ENCODE data around the gene WWOX.

WWOX gene

DNA sequence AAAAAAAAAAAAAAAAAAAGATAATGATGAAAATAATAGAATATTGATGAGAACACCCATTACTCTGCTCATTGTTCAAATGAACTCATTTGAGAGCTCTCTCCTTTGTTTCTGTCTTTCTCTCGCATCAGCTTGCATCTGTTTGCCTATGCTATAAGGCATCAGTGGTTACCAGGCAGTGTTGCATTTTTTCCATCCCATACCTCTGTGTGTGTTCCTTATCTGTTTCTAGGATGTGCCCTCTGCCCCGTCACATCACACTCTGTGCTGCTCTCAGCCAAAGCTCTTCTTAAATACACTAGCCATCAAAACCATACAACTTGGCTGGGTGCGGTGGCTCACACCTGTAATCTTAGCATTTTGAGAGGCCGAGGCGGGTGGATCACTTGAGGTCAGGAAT, 568.2 kb downstream of the WWOX start:
- TF ChIP-seq, protein P1, sequence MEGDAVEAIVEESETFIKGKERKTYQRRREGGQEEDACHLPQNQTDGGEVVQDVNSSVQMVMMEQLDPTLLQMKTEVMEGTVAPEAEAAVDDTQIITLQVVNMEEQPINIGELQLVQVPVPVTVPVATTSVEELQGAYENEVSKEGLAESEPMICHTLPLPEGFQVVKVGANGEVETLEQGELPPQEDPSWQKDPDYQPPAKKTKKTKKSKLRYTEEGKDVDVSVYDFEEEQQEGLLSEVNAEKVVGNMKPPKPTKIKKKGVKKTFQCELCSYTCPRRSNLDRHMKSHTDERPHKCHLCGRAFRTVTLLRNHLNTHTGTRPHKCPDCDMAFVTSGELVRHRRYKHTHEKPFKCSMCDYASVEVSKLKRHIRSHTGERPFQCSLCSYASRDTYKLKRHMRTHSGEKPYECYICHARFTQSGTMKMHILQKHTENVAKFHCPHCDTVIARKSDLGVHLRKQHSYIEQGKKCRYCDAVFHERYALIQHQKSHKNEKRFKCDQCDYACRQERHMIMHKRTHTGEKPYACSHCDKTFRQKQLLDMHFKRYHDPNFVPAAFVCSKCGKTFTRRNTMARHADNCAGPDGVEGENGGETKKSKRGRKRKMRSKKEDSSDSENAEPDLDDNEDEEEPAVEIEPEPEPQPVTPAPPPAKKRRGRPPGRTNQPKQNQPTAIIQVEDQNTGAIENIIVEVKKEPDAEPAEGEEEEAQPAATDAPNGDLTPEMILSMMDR (IDR thresholded peaks at IDR 0.05; ENCODE audit: insufficient read depth, missing control alignments): no peak
- DNase-seq (ENCODE audit: insufficient read length, low spot score) (no peak), FAIRE-seq (no peak)

DNA sequence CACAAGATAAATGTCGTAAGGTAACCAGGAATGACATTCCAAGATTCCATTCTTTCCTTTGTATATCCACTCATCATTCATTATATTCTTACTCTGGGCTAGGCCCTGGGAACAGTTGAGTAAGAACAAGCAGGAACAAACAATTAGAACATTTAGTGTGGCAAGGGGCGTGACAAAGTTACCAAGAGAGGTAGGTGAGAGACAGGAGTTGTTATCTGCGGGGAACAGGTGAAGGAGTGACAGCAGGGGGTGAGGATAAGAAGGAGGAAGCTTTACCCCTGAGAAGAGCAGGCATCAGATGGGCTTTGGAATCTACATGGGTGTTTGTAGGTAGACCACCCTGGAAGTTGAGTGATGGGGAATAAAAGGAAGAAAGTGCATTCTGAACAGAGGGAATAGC, 568.9 kb downstream of the WWOX start:
- TF ChIP-seq, protein P1 (IDR thresholded peaks at IDR 0.05; ENCODE audit: insufficient read depth, missing control alignments): no peak
- DNase-seq (ENCODE audit: insufficient read length, low spot score): no peak
- no peak for FAIRE-seq

DNA sequence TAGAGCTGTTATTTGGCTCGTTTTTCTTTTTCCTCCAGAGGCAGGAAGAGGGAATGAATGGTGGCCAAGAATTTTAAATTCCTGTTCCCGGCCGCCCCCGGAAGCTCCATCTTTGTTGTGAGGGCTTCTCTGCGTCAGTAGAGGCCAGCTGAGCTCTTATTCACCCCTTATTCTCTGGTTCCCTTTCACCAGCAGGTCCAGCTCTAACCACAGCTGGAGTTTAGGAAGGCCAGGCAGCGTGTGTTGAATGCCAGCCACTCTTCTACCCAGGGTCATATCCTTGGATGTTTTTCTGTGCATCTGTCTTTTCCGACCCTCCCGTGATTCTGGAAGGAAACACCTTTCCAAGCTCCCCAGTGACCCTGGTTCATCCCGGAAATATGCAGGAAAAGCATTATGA, 570.5 kb downstream of the WWOX start:
- no peak for FAIRE-seq
- TF ChIP-seq, protein P1 (IDR thresholded peaks at IDR 0.05; ENCODE audit: insufficient read depth, missing control alignments): no peak

DNA sequence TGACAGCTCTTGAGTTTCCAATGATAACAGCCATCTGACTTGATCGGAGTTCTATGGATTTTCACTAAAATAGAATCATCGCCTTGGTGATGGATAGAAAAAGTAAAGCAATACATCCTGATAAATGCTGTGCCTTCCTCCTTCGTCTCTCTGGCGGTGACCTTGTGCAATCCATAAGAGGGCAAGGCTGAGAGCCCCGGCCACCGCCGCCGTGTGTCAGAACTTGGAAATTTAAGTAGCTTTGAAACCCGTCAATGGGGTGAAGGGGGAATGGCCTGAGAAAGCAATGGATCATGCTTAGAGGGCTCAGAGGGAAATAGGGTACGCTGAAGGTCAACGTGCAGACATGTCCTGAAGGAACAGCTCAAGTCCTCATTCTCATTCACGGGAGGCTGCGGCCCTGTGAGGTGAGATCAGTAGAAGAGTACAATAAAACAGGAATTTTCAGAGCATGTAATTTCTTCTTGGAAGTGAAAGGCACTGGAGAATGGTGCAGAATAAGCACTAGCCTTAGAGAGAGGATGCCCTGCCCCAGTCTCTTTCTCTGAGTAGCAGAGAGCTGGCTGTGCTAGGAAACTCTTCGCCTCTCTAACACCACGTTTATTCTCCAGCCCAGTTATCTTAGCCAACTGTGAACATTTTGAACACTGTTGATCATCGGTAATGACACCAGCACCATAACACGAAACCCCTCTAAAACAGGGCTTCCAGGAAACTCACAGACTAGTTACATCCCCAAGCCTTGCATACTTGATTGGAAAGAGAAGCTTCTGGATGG, 573.5 kb downstream of the WWOX start:
- DNase-seq (ENCODE audit: insufficient read length, low spot score) (no peak), FAIRE-seq (no peak)
- TF ChIP-seq, protein P1 (IDR thresholded peaks at IDR 0.05; ENCODE audit: insufficient read depth, missing control alignments): no peak

More for the DNA sequence above, 570.5 kb downstream of the WWOX start:
- DNase-seq (ENCODE audit: insufficient read length, low spot score): no peak

DNA sequence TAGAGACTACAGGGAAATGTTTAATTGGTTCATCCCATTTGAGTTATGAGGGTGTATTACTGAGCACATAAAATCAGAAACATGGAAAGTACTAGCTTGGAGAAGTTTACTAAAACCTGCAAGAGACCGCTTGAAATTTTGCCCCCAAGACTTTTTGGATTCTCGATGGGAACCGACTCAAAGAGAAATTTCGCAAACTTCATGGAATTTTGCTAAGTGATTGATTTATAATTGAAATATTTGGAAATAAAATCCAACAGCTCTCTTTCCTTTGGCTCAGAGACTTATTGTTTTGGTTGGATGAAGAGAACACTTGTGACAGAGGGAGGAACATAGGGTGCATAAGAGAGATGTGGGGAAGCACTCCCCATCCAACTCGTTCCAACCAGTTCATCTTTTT, 574.4 kb downstream of the WWOX start:
- TF ChIP-seq, protein P1 (IDR thresholded peaks at IDR 0.05; ENCODE audit: insufficient read depth, missing control alignments): no peak
- FAIRE-seq: no peak
- no peak for DNase-seq (ENCODE audit: insufficient read length, low spot score)

DNA sequence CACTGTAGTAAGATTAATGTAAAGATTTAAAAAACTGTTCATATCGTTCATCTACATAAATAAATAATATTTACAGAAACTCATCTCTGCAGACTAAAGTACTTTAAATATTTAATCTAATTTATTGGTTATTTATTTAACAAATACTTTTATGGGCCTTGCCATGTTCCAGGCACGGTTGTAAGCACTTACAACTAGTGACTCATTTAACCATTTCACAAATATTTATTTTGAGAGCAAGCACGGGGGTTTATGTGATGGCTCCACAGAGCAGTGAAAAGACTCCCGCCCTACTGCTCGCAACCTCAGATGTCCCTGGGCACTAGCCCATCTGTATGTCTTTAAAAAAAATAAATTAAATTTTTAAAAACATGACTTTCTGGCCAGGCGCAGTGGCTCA, 575.9 kb downstream of the WWOX start:
- FAIRE-seq (no peak), DNase-seq (ENCODE audit: insufficient read length, low spot score) (no peak)
- TF ChIP-seq, protein P1 (IDR thresholded peaks at IDR 0.05; ENCODE audit: insufficient read depth, missing control alignments): no peak
